AG04449 (cell line): Measurements from ENCODE around the gene CYP11A1.

ENCODE experiments used
- CTCF ChIA-PET: fragments of 350-600 bp; formaldehyde crosslinking; extraction: SDS; loops from one replicate; lab custom pipeline; 2021; ENCODE audit warnings: antibody characterized with exemption; lab: Yijun Ruan, JAX
- POLR2A ChIA-PET: fragments of 400-600, 350-600 bp; formaldehyde crosslinking; extraction: SDS; loops from one replicate; lab custom pipeline; 2020; ENCODE audit warnings: antibody characterized with exemption, inconsistent platforms; lab: Yijun Ruan, JAX
- DNase-seq: peaks from one replicate; pipeline ENCODE4 v3.0.0-alpha.2; 2010; ENCODE audit warnings: low read depth, low spot score
- H3K4me3 ChIP-seq: 2 replicates; pipeline ENCODE4 v1.5.1; 2011; ENCODE audit warnings: low read depth, mild to moderate bottlenecking, control low read depth, low read length
- TF ChIP-seq, protein P1 (sequence below): IDR thresholded peaks from one replicate; pipeline ENCODE4 v1.5.1; 2011; ENCODE audit warnings: mild to moderate bottlenecking, moderate library complexity, low read length, control low read depth, inconsistent platforms; ENCODE audit not compliant: insufficient read depth; ENCODE audit errors: missing control alignments

The CYP11A1 gene

DNA sequence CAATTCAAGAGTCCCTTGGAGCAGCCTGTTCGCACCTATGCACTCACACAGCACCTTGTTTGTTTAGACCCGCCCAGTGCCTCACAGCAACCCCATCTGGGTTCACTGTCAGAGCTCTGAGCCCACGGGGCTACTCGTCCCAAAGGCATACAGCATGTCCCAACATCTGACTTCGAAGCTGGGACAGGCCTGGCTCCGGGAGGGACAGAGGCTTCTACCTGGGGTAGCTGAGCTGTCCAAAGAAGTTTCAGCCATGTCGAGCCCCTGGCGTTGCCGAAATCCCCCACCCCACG is 28.6 kb upstream of the CYP11A1 start:
- CTCF ChIA-PET: interaction anchor here (1.8 to 32.0 kb wide), 3 partner anchors 11 to 41 kb away, joined by 6 to 1700 read pairs (median 10); partner anchors contain the start of gene SEMA7A
- no peak overlapping the region for H3K4me3 ChIP-seq
- no peak for DNase-seq
- TF ChIP-seq, protein P1, sequence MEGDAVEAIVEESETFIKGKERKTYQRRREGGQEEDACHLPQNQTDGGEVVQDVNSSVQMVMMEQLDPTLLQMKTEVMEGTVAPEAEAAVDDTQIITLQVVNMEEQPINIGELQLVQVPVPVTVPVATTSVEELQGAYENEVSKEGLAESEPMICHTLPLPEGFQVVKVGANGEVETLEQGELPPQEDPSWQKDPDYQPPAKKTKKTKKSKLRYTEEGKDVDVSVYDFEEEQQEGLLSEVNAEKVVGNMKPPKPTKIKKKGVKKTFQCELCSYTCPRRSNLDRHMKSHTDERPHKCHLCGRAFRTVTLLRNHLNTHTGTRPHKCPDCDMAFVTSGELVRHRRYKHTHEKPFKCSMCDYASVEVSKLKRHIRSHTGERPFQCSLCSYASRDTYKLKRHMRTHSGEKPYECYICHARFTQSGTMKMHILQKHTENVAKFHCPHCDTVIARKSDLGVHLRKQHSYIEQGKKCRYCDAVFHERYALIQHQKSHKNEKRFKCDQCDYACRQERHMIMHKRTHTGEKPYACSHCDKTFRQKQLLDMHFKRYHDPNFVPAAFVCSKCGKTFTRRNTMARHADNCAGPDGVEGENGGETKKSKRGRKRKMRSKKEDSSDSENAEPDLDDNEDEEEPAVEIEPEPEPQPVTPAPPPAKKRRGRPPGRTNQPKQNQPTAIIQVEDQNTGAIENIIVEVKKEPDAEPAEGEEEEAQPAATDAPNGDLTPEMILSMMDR: no peak
- POLR2A ChIA-PET: interaction anchor here (0.6 to 3.0 kb wide), 3 partner anchors 11 to 65 kb away, joined by 3 to 12 read pairs (median 3); partner anchors contain the start of gene UBL7

DNA sequence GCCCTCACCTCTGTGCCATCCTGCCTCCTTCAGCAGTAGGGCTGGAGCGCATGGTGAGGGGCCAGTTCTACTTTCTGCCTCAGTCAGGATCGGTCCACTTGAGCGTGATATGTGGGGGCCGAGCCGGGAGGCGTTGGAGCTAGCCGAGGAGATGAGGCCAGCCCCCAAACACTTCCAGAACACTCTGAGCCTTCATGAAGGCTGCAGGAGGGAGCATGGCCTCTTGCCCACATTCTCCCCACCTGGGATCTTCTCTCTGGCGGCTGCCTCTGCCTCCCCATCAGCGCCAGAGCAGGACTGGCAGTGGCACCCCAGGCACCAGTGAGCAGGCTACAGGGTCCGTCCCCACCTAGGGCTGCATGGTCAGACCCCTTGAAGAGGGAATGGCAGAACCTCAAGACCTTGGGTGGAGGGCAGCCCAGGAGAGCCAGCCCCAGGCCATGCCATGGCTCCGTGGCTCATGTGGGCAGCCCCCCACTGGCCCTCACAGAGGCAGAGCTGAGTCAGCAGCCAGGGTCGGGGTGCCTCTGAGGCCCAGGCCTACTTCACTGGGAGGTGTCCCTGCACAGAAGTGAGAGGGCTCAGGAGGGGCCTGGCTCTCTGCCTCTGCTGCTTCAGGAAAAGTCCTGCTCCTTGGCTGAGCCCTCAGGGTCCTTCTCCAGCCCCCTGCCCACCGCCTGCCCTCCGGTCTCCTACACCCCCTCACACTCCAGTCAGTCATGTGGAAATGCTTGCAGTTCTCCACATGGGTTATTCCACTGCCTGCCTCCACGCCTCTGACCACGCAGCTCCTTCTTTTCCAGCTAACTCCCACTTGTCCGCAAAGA is 28.1 kb upstream of the CYP11A1 start:
- ChIA-PET POLR2A (interaction anchor here (0.6 to 3.0 kb wide), 5 partner anchors 8 to 66 kb away, joined by 3 to 12 read pairs (median 4); partner anchors contain the start of gene UBL7), CTCF (interaction anchor here (0.8 to 32.0 kb wide), 9 partner anchors 11 to 879 kb away, joined by 3 to 1700 read pairs (median 7); partner anchors contain the start of gene SEMA7A)
- TF ChIP-seq, protein P1: no peak
- no peak overlapping the region for H3K4me3 ChIP-seq
- DNase-seq: no peak

DNA sequence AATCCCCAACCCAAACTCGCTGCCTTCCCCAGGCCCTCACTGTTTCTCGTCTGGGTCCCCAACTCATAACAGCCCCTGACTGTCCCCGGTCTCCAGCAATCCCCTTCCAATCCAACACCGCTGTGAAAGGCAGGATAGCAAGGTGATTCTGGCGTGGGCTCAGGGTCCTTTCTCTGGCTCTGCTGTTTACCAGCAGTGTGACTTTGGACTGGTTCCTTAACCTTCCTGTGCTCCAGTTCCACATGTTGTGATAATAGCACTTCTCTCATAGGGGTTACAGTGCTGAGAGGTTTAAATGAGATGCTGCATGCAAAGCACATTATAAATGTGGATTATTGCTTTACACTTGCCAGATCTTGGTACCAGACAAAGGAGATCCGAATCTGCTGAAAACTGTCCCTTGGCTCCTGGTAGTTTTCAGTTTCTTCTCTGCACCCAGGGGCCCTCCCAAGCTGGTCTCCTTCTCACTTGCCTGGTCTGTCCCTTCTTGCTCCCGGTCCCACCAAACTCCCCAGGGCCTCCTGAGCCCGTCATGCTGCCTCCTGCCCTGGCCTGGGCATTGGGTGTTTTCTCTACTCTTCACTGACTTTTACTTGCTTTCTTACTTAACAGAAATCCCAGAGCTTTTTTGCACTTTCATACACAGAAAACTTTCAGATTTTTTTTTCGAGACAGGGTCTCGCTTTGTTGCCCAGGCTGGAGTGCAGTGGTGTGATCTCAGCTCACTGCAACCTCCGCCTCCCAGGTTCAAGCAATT is 26.8 kb upstream of the CYP11A1 start:
- ChIA-PET CTCF (interaction anchor here (0.8 to 32.0 kb wide), 8 partner anchors 9 to 880 kb away, joined by 3 to 1700 read pairs (median 5); partner anchors contain the start of gene SEMA7A), POLR2A (interaction anchor here (0.9 to 3.0 kb wide), 4 partner anchors 9 to 26 kb away, joined by 3 to 12 read pairs (median 4); no protein-coding TSS in a partner anchor)
- DNase-seq: no peak
- H3K4me3 ChIP-seq: no peak overlapping the region
- TF ChIP-seq, protein P1: no peak

DNA sequence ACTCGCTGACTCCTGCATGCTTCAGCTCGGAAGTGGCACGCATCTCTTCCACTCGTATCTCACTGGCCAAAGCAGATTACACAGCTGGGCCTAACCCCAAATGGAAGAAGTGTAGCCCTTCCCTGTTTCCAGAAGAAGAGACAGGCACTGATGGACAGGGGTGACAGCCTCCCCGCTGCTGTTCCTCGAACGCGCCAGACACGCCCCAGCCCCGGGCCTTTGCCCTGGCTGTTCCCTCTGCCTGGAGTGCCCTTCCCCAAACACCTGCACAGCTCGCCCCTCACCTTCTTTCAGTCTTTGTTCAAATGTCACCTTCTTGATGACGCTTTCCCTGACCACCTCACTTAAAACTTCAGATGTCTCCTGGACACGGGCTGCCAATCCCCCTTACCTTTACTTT is 26.0 kb upstream of the CYP11A1 start:
- ChIA-PET CTCF (interaction anchor here (0.9 to 32.0 kb wide), 5 partner anchors 9 to 43 kb away, joined by 3 to 1700 read pairs (median 7); partner anchors contain the start of gene SEMA7A), POLR2A (no interaction called here)
- TF ChIP-seq, protein P1: no peak
- no peak for DNase-seq
- no peak overlapping the region for H3K4me3 ChIP-seq

DNA sequence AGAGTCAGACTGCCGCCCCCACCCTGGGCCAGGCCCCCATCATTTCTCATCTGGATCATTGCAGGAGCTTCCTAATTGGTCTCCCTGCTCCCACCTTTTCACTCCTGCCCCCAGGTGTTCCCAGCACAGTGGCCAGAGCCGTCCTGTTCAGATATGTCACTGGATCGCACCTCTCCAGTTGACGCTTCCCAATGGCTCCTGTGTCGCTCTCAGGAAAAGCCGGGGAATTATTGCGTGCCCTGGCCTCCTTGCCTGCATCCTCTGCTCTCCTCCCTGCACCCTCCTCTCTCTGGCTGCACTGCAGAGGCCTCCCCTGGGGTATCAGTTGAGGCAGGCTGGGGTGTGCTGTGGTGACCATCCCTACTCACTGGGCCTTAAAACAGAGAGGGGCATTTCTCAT is 25.5 kb upstream of the CYP11A1 start:
- TF ChIP-seq, protein P1: no peak
- no peak for DNase-seq
- ChIA-PET POLR2A (no interaction called here), CTCF (interaction anchor here (1.5 to 32.0 kb wide), 3 partner anchors 8 to 44 kb away, joined by 7 to 1700 read pairs (median 22); partner anchors contain the start of gene SEMA7A)
- no peak overlapping the region for H3K4me3 ChIP-seq
